A549 (cell line): ENCODE data around the gene PTPN5. TPM values are rescaled to one million over a fixed set of nuclear protein-coding genes. Genes with fewer than 3 reads are reported as not detected.

Experiments
- ATAC-seq, 2 experiments: fragments of 200-7000 bp in 1 of 2; fragments of >200 bp in 1 of 2; cut with Nextera tagmentation in 1 of 2; cut with Tn5 transposase in 1 of 2; 3 replicates each; pipeline versions ENCODE4 v1.8.0 to v1.9.1; 2018 to 2020; ENCODE audit warnings: mild to moderate bottlenecking in 1 of 2, moderate library complexity in 1 of 2
- CTCF ChIA-PET: fragments of 300-600 bp; sonication (Branson Sonifier 250); formaldehyde crosslinking; extraction: SDS; loops from one replicate; lab custom pipeline; 2021; ENCODE audit warnings: antibody characterized with exemption, inconsistent platforms; lab: Yijun Ruan, JAX
- POLR2A ChIA-PET: fragments of 350-600 bp; formaldehyde crosslinking; extraction: SDS; loops from one replicate; lab custom pipeline; 2021; ENCODE audit warnings: antibody characterized with exemption, inconsistent platforms; lab: Yijun Ruan, JAX
- DNase-seq, 2 experiments: peaks; one replicate each; pipeline versions ENCODE4 v3.0.0 to v3.0.0-alpha.2; 2011 to 2016; ENCODE audit warnings: low read depth in 1 of 2, low spot score in 1 of 2
- FAIRE-seq: peaks from 2 replicates; lab custom pipeline; 2011; peaks lifted over from hg19 to GRCh38; lab: Jason Lieb, UNC
- H3K27ac ChIP-seq, 2 experiments: fragments of >200 bp; sonication (Bioruptor Twin); formaldehyde crosslinking; 3 replicates each; pipeline ENCODE4 v1.5.1; 2016 to 2017
- H3K4me1 ChIP-seq: fragments of >200 bp; sonication (Bioruptor Twin); formaldehyde crosslinking; 3 replicates; pipeline ENCODE4 v1.6.1; 2016
- H3K4me2 ChIP-seq: fragments of >200 bp; sonication (Bioruptor Twin); formaldehyde crosslinking; 3 replicates; pipeline ENCODE4 v1.6.1; 2016
- H3K4me3 ChIP-seq: fragments of >200 bp; sonication (Bioruptor Twin); formaldehyde crosslinking; 3 replicates; pipeline ENCODE4 v1.5.1; 2016
- H3K9me3 ChIP-seq: fragments of >200 bp; sonication (Bioruptor Twin); formaldehyde crosslinking; 3 replicates; pipeline ENCODE4 v1.6.1; 2016
- BHLHE40 ChIP-seq: IDR thresholded peaks from 2 replicates; pipeline ENCODE4 v1.6.1; 2012; ENCODE audit warnings: low read depth, low read length, inconsistent platforms
- EHF ChIP-seq: fragments of 250-450 bp; sonication (Bioruptor Pico); IDR thresholded peaks from 2 replicates; pipeline ENCODE4 v1.5.0; 2020; ENCODE audit warnings: mild to moderate bottlenecking
- FOSB ChIP-seq: fragments of 250-450 bp; sonication (Bioruptor Pico); IDR thresholded peaks from 2 replicates; pipeline ENCODE4 v1.5.0; 2020; ENCODE audit warnings: mild to moderate bottlenecking, moderate library complexity
- GATA3 ChIP-seq: IDR thresholded peaks from 2 replicates; pipeline ENCODE4 v1.6.1; 2012; ENCODE audit warnings: borderline replicate concordance
- JUNB ChIP-seq: fragments of >200 bp; sonication (Bioruptor Twin); formaldehyde crosslinking; IDR thresholded peaks from 2 replicates; pipeline ENCODE4 v1.6.1; 2016
- KDM1A ChIP-seq: fragments of 200-600 bp; sonication (generic); IDR thresholded peaks from 2 replicates; pipeline ENCODE4 v1.6.1; 2016; ENCODE audit warnings: low read depth, mild to moderate bottlenecking
- NR3C1 ChIP-seq: fragments of >200 bp; sonication (Bioruptor Twin); formaldehyde crosslinking; IDR thresholded peaks from 3 replicates; pipeline ENCODE4 v1.6.1; 2017
- RARB ChIP-seq: fragments of 250-450 bp; sonication (Bioruptor Pico); IDR thresholded peaks from 2 replicates; pipeline ENCODE4 v1.8.0; 2021; ENCODE audit warnings: mild to moderate bottlenecking, moderate library complexity
- RFX5 ChIP-seq: fragments of 450-650 bp; IDR thresholded peaks from 2 replicates; pipeline ENCODE4 v1.7.1; 2014; ENCODE audit warnings: antibody characterized with exemption, mild to moderate bottlenecking, moderate library complexity
- RNF2 ChIP-seq: fragments of 200-600 bp; sonication (generic); IDR thresholded peaks from 2 replicates; pipeline ENCODE4 v1.6.1; 2016; ENCODE audit warnings: low read depth, mild to moderate bottlenecking, antibody characterized with exemption, moderate library complexity, borderline replicate concordance
- SREBF2 ChIP-seq: fragments of 450-650 bp; IDR thresholded peaks from 2 replicates; pipeline ENCODE4 v1.6.1; 2014; ENCODE audit warnings: mild to moderate bottlenecking, moderate library complexity
- TFCP2L1 ChIP-seq: fragments of 250-450 bp; sonication (Bioruptor Pico); IDR thresholded peaks from 2 replicates; pipeline ENCODE4 v1.5.0; 2021; ENCODE audit warnings: mild to moderate bottlenecking
- TP53 ChIP-seq: fragments of 250-450 bp; sonication (Bioruptor Pico); IDR thresholded peaks from 2 replicates; pipeline ENCODE4 v1.5.0; 2021; ENCODE audit warnings: mild to moderate bottlenecking, moderate library complexity
- ZFP36 ChIP-seq: fragments of 450-650 bp; IDR thresholded peaks from 2 replicates; pipeline ENCODE4 v1.6.1; 2014; ENCODE audit warnings: borderline replicate concordance; ENCODE audit not compliant: partially characterized antibody
- WGBS: methylation state at CpG from one replicate; pipeline ENCODE4 v1.1.6; 2017; ENCODE audit errors: missing lambda C conversion rate; 5-methylcytosine and 5-hydroxymethylcytosine counted together
- polyA plus RNA-seq, 4 experiments: library from polyadenylated mRNA; depleted of rRNA in 3 of 4; stranded (reverse); fragments of >200 nt; fragmentation: RNase III in 1 of 4; extraction: RNeasy Plus Mini Kit Qiagen cat#74134 plus additional on column Dnase treatment in 1 of 4; gene quantifications; 2 replicates in 3 of 4; 3 replicates in 1 of 4; pipeline ENCODE4 v1.2.3, GENCODE V29; 2011 to 2017
- TF ChIP-seq, protein P1 (sequence below): fragments of 250-450 bp; sonication (Bioruptor Pico); IDR thresholded peaks from 2 replicates; pipeline ENCODE4 v1.5.0; 2021; ENCODE audit warnings: mild to moderate bottlenecking, moderate library complexity, borderline replicate concordance
- TF ChIP-seq, protein P2 (sequence below): fragments of 450-650 bp; IDR thresholded peaks from 2 replicates; pipeline ENCODE4 v1.6.1; 2014; ENCODE audit warnings: antibody characterized with exemption
- TF ChIP-seq, protein P3 (sequence below): fragments of >200 bp; sonication (Bioruptor Twin); formaldehyde crosslinking; IDR thresholded peaks from 3 replicates; pipeline ENCODE4 v1.6.1; 2016
- TF ChIP-seq, protein P4 (sequence below): fragments of 200-600 bp; sonication (generic); IDR thresholded peaks from 2 replicates; pipeline ENCODE4 v1.6.1; 2016; ENCODE audit warnings: antibody characterized with exemption, mild to moderate bottlenecking, moderate library complexity

Gene PTPN5
- polyA plus RNA-seq, 2 of the 4 experiments (the other 2 are of a cell fraction) = 0.04 TPM; not detected in 1

DNA sequence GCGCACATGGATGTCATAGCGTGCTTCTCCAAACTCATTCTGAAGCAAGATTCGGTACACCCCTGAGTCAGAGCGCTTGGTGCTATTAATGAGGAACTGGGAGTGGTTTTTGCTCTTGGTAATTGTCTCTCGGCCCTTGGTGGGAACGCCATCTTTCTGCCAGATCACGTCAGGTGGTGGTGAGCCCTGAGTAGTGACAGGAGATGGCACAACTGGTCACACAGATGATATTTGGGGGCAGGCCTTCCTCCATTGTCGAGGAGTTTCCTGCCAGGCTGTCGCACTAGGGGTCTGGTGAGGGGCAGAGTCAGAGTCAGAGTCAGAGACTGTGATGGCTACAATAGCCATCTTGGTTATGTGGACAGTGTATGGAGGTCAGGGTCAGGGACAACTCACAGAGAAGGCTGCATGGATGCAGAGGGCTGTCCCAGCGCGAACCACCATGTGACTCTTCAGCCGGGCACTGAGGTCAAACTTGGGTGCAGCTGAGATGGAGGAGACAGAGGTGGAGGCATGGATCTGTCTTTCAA lies 83.7 kb downstream of the PTPN5 start:
- no peak for DNase-seq
- 64% methylated on average over 12 of the region's 12 CpGs for WGBS
- Histone ChIP-seq H3K27ac (no peak overlapping the region), H3K4me3 (no peak overlapping the region), H3K4me2 (no peak overlapping the region), H3K9me3 (no peaks in the 10 kb centered on the region), H3K4me1 (no peaks in the 10 kb centered on the region)
- ATAC-seq = no peak
- no peak for FAIRE-seq
- TF ChIP-seq RFX5 (no peak), RARB (CRISPR knock-in tag) (no peak), BHLHE40 (no peak), ZFP36 (no peak)
- TF ChIP-seq, protein P1, sequence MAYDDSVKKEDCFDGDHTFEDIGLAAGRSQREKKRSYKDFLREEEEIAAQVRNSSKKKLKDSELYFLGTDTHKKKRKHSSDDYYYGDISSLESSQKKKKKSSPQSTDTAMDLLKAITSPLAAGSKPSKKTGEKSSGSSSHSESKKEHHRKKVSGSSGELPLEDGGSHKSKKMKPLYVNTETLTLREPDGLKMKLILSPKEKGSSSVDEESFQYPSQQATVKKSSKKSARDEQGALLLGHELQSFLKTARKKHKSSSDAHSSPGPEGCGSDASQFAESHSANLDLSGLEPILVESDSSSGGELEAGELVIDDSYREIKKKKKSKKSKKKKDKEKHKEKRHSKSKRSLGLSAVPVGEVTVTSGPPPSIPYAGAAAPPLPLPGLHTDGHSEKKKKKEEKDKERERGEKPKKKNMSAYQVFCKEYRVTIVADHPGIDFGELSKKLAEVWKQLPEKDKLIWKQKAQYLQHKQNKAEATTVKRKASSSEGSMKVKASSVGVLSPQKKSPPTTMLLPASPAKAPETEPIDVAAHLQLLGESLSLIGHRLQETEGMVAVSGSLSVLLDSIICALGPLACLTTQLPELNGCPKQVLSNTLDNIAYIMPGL (CRISPR knock-in tag) = no peak
- CTCF ChIA-PET = no interaction called here
- POLR2A ChIA-PET = no interaction called here

DNA sequence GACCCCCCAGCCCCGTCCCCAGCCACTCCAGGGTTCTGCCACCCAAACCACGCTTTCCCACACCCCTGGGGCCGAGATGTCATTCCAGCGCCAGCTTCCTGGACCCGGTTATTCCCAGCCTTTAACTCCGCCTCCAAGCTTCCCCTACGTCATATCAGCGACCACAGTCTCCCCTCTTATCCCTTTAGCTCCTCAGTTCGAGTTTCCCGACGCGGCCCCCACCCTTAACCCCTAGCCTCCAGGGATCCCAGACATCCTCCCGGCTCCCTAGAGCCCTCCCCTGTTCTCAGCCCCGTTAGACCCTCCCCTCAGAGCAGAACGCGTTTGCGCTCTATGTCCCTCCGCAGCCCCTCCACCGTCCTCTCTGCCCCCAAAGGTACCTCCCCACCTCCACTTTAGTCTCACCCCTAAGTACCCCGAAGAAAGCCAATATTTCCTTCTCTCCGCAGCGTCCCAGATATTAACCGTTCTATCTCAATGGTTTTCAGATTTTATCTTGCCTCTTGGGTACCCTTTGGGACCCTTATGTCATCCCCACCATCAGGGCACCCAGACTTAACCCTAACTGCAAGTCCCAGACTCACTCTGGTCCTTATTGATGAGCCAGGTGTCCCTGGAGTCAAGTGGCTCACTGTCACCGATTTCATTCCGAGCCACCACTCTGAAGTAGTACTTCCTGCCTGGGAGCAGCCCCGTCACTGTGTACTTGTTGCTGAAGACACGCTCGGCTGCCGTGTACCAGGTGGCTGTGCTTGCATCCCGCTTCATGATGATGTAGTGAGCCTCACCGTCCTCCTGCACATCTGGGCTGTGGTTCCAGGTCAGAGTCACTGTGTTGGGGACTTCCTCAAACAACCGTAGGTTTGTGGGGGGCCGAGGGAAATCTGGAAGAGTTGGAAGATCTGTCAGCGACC lies 85.0 kb downstream of the PTPN5 start:
- CTCF ChIA-PET = interaction anchor here (0.9 to 2.4 kb wide), 3 partner anchors 15 to 25 kb away, joined by 3 to 7 read pairs (median 3); no protein-coding TSS in a partner anchor
- H3K27ac ChIP-seq = no peak overlapping the region
- no peak for FAIRE-seq
- H3K4me1 ChIP-seq = no peaks in the 10 kb centered on the region
- TF ChIP-seq EHF (CRISPR knock-in tag) (no peak), RFX5 (no peak), SREBF2 (no peak), JUNB (no peak), KDM1A (no peak), RNF2 (no peak), TP53 (CRISPR knock-in tag) (no peak), NR3C1 (no peak), TFCP2L1 (CRISPR knock-in tag) (no peak), FOSB (CRISPR knock-in tag) (no peak), RARB (CRISPR knock-in tag) (no peak), GATA3 (no peak)
- TF ChIP-seq, protein P2, sequence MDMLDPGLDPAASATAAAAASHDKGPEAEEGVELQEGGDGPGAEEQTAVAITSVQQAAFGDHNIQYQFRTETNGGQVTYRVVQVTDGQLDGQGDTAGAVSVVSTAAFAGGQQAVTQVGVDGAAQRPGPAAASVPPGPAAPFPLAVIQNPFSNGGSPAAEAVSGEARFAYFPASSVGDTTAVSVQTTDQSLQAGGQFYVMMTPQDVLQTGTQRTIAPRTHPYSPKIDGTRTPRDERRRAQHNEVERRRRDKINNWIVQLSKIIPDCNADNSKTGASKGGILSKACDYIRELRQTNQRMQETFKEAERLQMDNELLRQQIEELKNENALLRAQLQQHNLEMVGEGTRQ = no peak
- TF ChIP-seq, protein P3, sequence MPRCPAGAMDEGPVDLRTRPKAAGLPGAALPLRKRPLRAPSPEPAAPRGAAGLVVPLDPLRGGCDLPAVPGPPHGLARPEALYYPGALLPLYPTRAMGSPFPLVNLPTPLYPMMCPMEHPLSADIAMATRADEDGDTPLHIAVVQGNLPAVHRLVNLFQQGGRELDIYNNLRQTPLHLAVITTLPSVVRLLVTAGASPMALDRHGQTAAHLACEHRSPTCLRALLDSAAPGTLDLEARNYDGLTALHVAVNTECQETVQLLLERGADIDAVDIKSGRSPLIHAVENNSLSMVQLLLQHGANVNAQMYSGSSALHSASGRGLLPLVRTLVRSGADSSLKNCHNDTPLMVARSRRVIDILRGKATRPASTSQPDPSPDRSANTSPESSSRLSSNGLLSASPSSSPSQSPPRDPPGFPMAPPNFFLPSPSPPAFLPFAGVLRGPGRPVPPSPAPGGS = no peak
- TF ChIP-seq, protein P4, sequence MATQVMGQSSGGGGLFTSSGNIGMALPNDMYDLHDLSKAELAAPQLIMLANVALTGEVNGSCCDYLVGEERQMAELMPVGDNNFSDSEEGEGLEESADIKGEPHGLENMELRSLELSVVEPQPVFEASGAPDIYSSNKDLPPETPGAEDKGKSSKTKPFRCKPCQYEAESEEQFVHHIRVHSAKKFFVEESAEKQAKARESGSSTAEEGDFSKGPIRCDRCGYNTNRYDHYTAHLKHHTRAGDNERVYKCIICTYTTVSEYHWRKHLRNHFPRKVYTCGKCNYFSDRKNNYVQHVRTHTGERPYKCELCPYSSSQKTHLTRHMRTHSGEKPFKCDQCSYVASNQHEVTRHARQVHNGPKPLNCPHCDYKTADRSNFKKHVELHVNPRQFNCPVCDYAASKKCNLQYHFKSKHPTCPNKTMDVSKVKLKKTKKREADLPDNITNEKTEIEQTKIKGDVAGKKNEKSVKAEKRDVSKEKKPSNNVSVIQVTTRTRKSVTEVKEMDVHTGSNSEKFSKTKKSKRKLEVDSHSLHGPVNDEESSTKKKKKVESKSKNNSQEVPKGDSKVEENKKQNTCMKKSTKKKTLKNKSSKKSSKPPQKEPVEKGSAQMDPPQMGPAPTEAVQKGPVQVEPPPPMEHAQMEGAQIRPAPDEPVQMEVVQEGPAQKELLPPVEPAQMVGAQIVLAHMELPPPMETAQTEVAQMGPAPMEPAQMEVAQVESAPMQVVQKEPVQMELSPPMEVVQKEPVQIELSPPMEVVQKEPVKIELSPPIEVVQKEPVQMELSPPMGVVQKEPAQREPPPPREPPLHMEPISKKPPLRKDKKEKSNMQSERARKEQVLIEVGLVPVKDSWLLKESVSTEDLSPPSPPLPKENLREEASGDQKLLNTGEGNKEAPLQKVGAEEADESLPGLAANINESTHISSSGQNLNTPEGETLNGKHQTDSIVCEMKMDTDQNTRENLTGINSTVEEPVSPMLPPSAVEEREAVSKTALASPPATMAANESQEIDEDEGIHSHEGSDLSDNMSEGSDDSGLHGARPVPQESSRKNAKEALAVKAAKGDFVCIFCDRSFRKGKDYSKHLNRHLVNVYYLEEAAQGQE = no peak
- TF ChIP-seq, all 56 proteins: peak for 0
- Histone ChIP-seq H3K9me3 (no peaks in the 10 kb centered on the region), H3K4me2 (0 out of 3 replicates have a peak overlapping the region, but pooled peaks have one; percentile 10), H3K4me3 (no peak overlapping the region)
- 44% methylated on average over 30 of the region's 34 CpGs for WGBS
- ATAC-seq = no peak
- DNase-seq = no peak
- POLR2A ChIA-PET = no interaction called here
